Measurements from ENCODE around the gene KRTDAP. TPM values are rescaled to one million over a fixed set of nuclear protein-coding genes. Genes with fewer than 3 reads are reported as not detected.

KRTDAP gene
- total RNA-seq, 1 donor from 2014 or later: not detected

DNA sequence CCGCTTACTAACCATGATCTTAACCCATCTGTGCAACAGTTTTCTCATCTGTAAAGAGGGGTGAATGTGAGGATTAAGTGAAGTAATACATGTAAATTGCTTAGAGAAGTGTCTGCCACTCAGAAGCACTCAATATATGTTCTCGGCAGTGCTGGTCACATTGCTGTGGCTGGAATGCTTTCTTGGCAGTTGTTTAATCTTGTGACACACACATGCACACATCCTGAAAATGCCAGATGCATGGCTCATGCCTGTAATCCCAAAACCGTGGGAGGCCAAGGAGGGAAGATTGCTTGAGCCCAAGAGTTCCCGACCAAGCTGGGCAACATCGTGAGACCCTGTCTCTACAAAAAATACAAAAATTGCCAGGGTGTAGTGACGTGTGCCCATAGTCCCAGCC lies 28.0 kb upstream of the KRTDAP start:
- H3K27ac Mint-ChIP-seq (ENCODE audit: unreplicated experiment): peak overlapping the region; percentile 91
- H3K36me3 Mint-ChIP-seq (ENCODE audit: low read depth): no peaks in the 10 kb centered on the region
- no peak overlapping the region for H3K4me3 Mint-ChIP-seq (ENCODE audit: unreplicated experiment)
- H3K4me1 Mint-ChIP-seq (ENCODE audit: low read depth): peaks cover 19% of the 10 kb centered on the region
- TF ChIP-seq, protein P1, sequence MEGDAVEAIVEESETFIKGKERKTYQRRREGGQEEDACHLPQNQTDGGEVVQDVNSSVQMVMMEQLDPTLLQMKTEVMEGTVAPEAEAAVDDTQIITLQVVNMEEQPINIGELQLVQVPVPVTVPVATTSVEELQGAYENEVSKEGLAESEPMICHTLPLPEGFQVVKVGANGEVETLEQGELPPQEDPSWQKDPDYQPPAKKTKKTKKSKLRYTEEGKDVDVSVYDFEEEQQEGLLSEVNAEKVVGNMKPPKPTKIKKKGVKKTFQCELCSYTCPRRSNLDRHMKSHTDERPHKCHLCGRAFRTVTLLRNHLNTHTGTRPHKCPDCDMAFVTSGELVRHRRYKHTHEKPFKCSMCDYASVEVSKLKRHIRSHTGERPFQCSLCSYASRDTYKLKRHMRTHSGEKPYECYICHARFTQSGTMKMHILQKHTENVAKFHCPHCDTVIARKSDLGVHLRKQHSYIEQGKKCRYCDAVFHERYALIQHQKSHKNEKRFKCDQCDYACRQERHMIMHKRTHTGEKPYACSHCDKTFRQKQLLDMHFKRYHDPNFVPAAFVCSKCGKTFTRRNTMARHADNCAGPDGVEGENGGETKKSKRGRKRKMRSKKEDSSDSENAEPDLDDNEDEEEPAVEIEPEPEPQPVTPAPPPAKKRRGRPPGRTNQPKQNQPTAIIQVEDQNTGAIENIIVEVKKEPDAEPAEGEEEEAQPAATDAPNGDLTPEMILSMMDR (IDR thresholded peaks at IDR 0.05): no peak
- peaks cover 4% of the 10 kb centered on the region for H3K27me3 Mint-ChIP-seq (ENCODE audit: low read depth)
- H3K9me3 Mint-ChIP-seq (ENCODE audit: low read depth): no peaks in the 10 kb centered on the region
- DNase-seq (ENCODE audit: low spot score): no peak

DNA sequence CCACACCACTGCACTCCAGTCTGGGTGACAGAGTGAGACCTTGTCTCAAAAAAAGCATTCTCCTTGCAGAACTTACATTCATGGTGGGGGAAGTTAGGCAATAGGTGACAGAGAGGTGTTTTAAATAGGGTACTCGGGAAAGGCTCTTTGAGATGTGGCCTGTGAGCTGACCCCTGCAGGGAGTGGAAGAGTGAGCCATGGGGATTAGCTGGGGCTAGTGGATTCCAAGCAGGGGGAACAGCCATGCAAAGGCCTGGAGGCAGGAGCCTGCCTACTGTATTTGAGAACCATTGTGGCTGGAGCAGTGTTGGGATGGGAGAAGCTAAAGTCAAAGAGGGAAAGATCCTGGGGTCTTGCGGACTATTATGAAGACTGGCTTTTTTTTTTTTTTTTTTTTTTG lies 27.1 kb upstream of the KRTDAP start:
- no peaks in the 10 kb centered on the region for H3K36me3 Mint-ChIP-seq (ENCODE audit: low read depth)
- H3K9me3 Mint-ChIP-seq (ENCODE audit: low read depth): no peaks in the 10 kb centered on the region
- H3K4me3 Mint-ChIP-seq (ENCODE audit: unreplicated experiment): no peak overlapping the region
- DNase-seq (ENCODE audit: low spot score): no peak
- TF ChIP-seq, protein P1 (IDR thresholded peaks at IDR 0.05): no peak
- peaks cover 8% of the 10 kb centered on the region for H3K27me3 Mint-ChIP-seq (ENCODE audit: low read depth)
- peaks cover 19% of the 10 kb centered on the region for H3K4me1 Mint-ChIP-seq (ENCODE audit: low read depth)
- H3K27ac Mint-ChIP-seq (ENCODE audit: unreplicated experiment): no peak overlapping the region

DNA sequence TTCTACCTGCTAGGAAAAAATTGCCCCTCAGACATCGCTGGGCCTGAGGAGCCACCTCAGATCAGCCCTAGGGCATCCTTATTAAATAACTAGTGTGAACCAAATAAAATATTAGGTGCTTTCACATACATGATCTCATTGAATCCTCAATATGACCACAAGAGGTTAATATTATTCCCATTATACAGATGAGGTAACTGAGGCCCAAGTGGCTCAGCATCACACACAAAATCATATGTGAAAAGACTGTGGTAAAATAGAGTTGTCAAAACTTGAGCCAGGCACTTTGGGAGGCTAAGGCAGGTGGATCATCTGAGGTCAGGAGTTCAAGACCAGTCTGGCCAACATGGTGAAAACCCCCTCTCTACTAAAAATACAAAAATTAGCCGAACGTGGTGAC lies 26.0 kb upstream of the KRTDAP start:
- Mint-ChIP-seq H3K9me3 (ENCODE audit: low read depth) (no peaks in the 10 kb centered on the region), H3K4me1 (ENCODE audit: low read depth) (peaks cover 19% of the 10 kb centered on the region), H3K4me3 (ENCODE audit: unreplicated experiment) (no peak overlapping the region), H3K27ac (ENCODE audit: unreplicated experiment) (no peak overlapping the region), H3K36me3 (ENCODE audit: low read depth) (no peaks in the 10 kb centered on the region), H3K27me3 (ENCODE audit: low read depth) (peaks cover 14% of the 10 kb centered on the region)
- TF ChIP-seq, protein P1 (IDR thresholded peaks at IDR 0.05): no peak
- no peak for DNase-seq (ENCODE audit: low spot score)

DNA sequence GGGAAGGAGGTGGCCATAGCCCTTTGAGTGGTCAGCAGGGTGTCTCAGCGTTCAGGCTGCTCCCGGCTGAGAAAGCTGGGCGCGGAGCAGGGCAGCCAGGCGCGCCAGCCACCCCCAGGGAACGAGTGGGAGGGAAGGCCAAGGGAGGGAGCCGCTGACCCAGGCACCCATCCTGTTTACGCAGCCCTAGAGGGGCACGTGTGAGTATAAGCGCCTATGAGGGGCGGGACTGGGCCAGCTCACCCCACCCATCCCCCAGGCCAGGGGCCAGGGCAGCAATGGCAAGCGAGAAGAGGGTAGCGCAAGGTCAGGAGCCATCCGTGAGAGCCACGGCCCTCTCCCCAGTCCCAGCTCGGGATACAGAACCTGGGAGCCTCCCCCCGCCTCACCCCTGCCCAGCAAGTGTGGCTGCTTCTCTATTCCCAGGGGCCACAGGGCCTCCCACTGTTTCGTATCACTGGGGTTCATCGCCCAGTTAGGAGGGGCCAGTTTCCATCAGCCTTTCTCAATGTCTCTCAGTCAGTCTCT lies 24.1 kb upstream of the KRTDAP start:
- Mint-ChIP-seq H3K27me3 (ENCODE audit: low read depth) (peaks cover 31% of the 10 kb centered on the region), H3K4me1 (ENCODE audit: low read depth) (peaks cover 29% of the 10 kb centered on the region), H3K27ac (ENCODE audit: unreplicated experiment) (no peak overlapping the region), H3K36me3 (ENCODE audit: low read depth) (no peaks in the 10 kb centered on the region), H3K4me3 (ENCODE audit: unreplicated experiment) (no peak overlapping the region), H3K9me3 (ENCODE audit: low read depth) (no peaks in the 10 kb centered on the region)
- TF ChIP-seq, protein P1 (IDR thresholded peaks at IDR 0.05): no peak
- no peak for DNase-seq (ENCODE audit: low spot score)

DNA sequence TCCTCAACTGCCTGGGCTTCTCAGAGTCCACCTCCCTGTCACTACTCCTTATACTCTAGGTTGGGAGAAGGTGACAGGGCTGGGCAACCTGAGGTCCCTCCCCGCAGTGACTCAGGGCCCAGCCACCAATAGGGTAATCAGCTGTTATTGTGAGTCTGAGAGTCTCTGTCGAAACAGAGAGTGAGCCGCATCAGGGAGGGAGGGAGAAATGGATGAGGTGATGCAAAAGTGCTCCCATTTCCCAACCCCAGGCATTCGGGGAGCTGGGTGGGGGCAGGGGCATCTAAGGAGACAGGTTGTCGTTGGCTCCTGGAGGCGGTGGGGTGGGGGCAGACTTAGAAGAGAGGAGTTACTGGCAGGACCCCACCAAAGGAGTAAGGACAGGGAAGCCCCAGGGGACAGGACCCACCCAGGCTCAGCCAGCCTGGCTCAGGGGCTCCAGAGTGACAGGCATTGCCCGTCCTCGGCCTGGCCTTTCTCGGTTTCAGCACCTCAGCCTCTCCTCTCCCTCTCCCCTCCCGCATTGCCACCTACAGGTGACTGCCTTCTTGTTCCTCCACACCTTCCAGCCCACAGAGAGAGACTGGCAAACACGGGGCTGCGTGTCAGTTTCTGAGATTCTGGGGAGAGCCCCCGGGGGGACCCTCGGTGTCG lies 23.5 kb upstream of the KRTDAP start, which contains the start of gene DMKN:
DMKN (minus strand) TSS at position 22 of the 654 bp plus-strand sequence. CDS start 174 bp downstream, outside the sequence.
- peaks cover 27% of the 10 kb centered on the region for H3K4me1 Mint-ChIP-seq (ENCODE audit: low read depth)
- TF ChIP-seq, protein P1 (IDR thresholded peaks at IDR 0.05): no peak
- no peak within 1 kb of the TSS for H3K27ac Mint-ChIP-seq (ENCODE audit: unreplicated experiment)
- H3K36me3 Mint-ChIP-seq (ENCODE audit: low read depth): no peaks in the 10 kb centered on the region
- peaks cover 34% of the 10 kb centered on the region for H3K27me3 Mint-ChIP-seq (ENCODE audit: low read depth)
- no peaks in the 10 kb centered on the region for H3K9me3 Mint-ChIP-seq (ENCODE audit: low read depth)
- no peak for DNase-seq (ENCODE audit: low spot score)
- no peak within 1 kb of the TSS for H3K4me3 Mint-ChIP-seq (ENCODE audit: unreplicated experiment)
